Loucy (cell line): ENCODE results near the gene MYOD1.

ENCODE experiments used
- H2AFZ ChIP-seq: fragments of 200-600 bp; sonication (generic); 2 replicates; pipeline ENCODE4 v1.6.0; 2016; ENCODE audit warnings: antibody characterized with exemption, mild to moderate bottlenecking, low read length, moderate library complexity
- H3F3A ChIP-seq: fragments of 200-600 bp; 2 replicates; pipeline ENCODE4 v1.6.0; 2016; ENCODE audit warnings: antibody characterized with exemption, low read depth, mild to moderate bottlenecking
- H3K27me3 ChIP-seq: fragments of 200-600 bp; sonication (generic); 2 replicates; pipeline ENCODE4 v1.6.1; 2014; ENCODE audit warnings: low read length, mild to moderate bottlenecking; ENCODE audit not compliant: insufficient read depth, poor library complexity, severe bottlenecking
- H3K36me3 ChIP-seq: fragments of 200-600 bp; sonication (generic); 2 replicates; pipeline ENCODE4 v1.6.1; 2016; ENCODE audit warnings: low read length; ENCODE audit not compliant: insufficient read depth
- H3K4me1 ChIP-seq: fragments of 200-600 bp; sonication (generic); 2 replicates; pipeline ENCODE4 v1.5.1; 2014; ENCODE audit warnings: low read length, mild to moderate bottlenecking; ENCODE audit not compliant: insufficient read depth, poor library complexity, severe bottlenecking
- H3K4me2 ChIP-seq: fragments of 200-600 bp; sonication (generic); 2 replicates; pipeline ENCODE4 v1.6.0; 2014; ENCODE audit warnings: antibody characterized with exemption, low read length, low read depth, mild to moderate bottlenecking; ENCODE audit not compliant: poor library complexity, severe bottlenecking
- H3K4me3 ChIP-seq: fragments of 200-600 bp; sonication (generic); 2 replicates; pipeline ENCODE4 v1.5.1; 2014; ENCODE audit warnings: low read length, mild to moderate bottlenecking, mixed read lengths; ENCODE audit not compliant: poor library complexity, severe bottlenecking
- H3K79me2 ChIP-seq: fragments of 200-600 bp; sonication (generic); 2 replicates; pipeline ENCODE4 v1.6.1; 2014; ENCODE audit warnings: low read length; ENCODE audit not compliant: insufficient read depth
- H3K9ac ChIP-seq: fragments of 200-600 bp; sonication (generic); 2 replicates; pipeline ENCODE4 v1.6.0; 2014; ENCODE audit warnings: mild to moderate bottlenecking, low read depth, low read length, moderate library complexity; ENCODE audit not compliant: poor library complexity, severe bottlenecking
- H3K9me2 ChIP-seq: fragments of 200-600 bp; sonication (generic); replicated peaks from 2 replicates; pipeline ENCODE4 v1.6.1; 2016; ENCODE audit warnings: low read depth, low read length, mixed read lengths
- H3K9me3 ChIP-seq: fragments of 200-600 bp; sonication (generic); 2 replicates; pipeline ENCODE4 v1.6.1; 2014; ENCODE audit warnings: mild to moderate bottlenecking, antibody characterized with exemption, low read length, low read depth; ENCODE audit not compliant: insufficient read depth
- H4K20me1 ChIP-seq: fragments of 200-600 bp; sonication (generic); 2 replicates; pipeline ENCODE4 v1.6.0; 2014; ENCODE audit warnings: antibody characterized with exemption, low read length, mild to moderate bottlenecking; ENCODE audit not compliant: insufficient read depth, poor library complexity, severe bottlenecking
- EZH2phosphoT487 ChIP-seq: fragments of 200-600 bp; IDR thresholded peaks from 2 replicates; pipeline ENCODE4 v1.6.1; 2018; ENCODE audit warnings: antibody characterized with exemption, mild to moderate bottlenecking, moderate library complexity, borderline replicate concordance
- TF ChIP-seq, protein P1 (sequence below): fragments of 200-600 bp; sonication (generic); conservative IDR thresholded peaks from 2 replicates; pipeline ENCODE4 v1.5.1; 2014; ENCODE audit warnings: mild to moderate bottlenecking, antibody characterized with exemption, low read length

MYOD1 gene

DNA sequence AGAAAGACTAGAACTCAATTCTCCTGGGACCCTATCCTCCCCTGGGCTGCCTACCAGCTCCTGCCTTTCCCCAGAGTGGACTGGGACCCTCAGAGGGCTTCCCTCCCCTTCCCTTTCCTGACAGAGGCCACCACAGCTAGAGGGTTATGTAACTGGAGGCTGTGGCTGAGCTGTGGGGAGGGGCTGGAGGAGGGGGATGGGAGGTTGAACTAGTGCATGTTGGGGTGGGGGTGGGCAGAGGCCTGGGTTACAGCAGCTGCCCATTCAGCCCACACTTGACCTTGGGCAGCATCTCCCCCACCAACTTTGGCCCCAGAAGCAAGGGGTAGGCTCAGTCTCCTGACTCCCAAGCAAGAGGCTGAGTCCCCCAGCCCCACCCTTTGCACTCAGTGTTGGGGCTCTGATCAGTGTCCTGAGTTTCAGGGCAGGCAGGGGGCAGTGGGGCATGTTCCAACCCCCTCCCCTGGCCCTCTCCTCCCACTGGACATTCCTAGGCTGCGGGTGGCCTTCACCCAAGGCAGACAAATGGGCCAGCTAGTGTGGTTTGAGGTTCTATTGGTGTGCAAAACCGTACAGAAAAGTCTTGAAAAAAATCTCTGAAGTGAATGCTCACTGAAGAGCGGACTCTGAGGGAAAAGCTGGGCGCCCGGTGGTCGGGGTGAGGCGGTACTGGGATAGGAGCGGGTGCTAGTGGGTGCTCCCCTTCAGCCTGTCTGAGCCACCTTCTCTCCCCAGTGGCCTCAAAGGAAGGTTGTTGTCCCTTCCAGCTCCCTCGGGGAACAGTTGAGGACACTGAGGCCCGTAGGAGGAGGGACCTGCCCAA is 19.0 kb downstream of the MYOD1 start:
- Histone ChIP-seq H4K20me1 (no peaks in the 10 kb centered on the region), H3F3A (no peaks in the 10 kb centered on the region)

DNA sequence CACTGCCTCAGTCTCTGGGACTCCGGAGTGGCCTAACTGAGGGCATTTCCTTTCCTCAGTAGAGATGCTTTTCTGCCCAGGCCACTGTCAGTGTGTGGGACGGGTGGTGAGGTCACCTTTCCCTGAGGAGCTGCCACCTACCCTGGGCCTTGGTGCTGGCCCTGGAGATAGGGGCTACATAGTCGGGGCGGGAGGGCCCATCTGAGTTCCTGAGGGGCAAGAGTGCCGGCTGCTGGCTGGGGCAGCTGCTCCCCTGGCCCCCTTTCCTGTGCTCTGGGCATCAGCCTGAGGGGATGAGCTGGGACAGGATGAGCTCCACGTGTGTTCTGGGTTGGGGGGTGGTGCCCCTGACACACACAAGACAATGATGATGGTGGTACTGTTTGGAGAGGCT is 20.6 kb downstream of the MYOD1 start:
- Histone ChIP-seq H3K9ac (no peak overlapping the region), H3F3A (no peaks in the 10 kb centered on the region), H3K27me3 (no peaks in the 10 kb centered on the region), H3K36me3 (no peaks in the 10 kb centered on the region), H3K79me2 (no peaks in the 10 kb centered on the region), H3K4me2 (no peak overlapping the region), H4K20me1 (no peaks in the 10 kb centered on the region), H3K9me2 (no peaks in the 10 kb centered on the region), H3K9me3 (no peaks in the 10 kb centered on the region), H2AFZ (no peak overlapping the region), H3K4me3 (no peak overlapping the region), H3K4me1 (no peaks in the 10 kb centered on the region)
- TF ChIP-seq, protein P1, sequence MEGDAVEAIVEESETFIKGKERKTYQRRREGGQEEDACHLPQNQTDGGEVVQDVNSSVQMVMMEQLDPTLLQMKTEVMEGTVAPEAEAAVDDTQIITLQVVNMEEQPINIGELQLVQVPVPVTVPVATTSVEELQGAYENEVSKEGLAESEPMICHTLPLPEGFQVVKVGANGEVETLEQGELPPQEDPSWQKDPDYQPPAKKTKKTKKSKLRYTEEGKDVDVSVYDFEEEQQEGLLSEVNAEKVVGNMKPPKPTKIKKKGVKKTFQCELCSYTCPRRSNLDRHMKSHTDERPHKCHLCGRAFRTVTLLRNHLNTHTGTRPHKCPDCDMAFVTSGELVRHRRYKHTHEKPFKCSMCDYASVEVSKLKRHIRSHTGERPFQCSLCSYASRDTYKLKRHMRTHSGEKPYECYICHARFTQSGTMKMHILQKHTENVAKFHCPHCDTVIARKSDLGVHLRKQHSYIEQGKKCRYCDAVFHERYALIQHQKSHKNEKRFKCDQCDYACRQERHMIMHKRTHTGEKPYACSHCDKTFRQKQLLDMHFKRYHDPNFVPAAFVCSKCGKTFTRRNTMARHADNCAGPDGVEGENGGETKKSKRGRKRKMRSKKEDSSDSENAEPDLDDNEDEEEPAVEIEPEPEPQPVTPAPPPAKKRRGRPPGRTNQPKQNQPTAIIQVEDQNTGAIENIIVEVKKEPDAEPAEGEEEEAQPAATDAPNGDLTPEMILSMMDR, result no peak
- TF ChIP-seq EZH2phosphoT487, result no peak

More for the DNA sequence above, 19.0 kb downstream of the MYOD1 start:
- TF ChIP-seq, protein P1, result no peak
- TF ChIP-seq EZH2phosphoT487, result no peak
- Histone ChIP-seq H3K4me2 (no peak overlapping the region), H3K9ac (no peak overlapping the region), H3K27me3 (no peaks in the 10 kb centered on the region), H3K79me2 (no peaks in the 10 kb centered on the region), H2AFZ (no peak overlapping the region), H3K36me3 (no peaks in the 10 kb centered on the region), H3K9me3 (no peaks in the 10 kb centered on the region), H3K4me1 (no peaks in the 10 kb centered on the region), H3K4me3 (no peak overlapping the region), H3K9me2 (no peaks in the 10 kb centered on the region)

DNA sequence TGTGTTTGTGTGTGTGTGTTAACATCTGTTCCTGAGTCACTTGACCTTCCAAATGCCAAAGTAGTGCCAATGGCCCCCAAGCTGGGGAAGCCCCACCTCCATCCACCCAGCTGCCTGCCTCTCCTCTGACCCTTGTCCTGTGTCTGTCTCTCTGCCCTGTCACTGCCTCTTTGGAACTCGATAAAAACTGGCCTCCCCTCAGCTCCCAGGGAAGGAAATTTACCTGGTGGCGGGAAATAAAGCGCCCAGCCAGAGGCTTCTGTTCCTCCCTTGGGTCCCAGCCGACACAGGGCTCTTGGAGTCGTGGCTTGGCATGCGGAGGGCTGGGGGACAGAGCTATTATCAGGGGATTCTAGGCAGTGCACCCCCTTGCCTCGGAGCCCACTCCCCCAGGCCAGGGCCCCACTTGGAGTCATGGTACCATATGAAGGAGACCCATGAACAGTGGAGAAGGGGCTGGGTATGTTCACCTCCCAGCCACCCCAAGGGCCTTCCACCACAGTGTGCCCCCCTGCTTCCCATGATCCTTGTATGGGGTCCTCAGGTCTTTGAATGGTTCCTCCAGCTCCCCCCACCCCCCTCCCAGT is 21.4 kb downstream of the MYOD1 start:
- no peaks in the 10 kb centered on the region for H3F3A ChIP-seq
- H3K4me3 ChIP-seq, result no peak overlapping the region
- H2AFZ ChIP-seq, result no peak overlapping the region
- no peaks in the 10 kb centered on the region for H3K9me2 ChIP-seq
- no peaks in the 10 kb centered on the region for H4K20me1 ChIP-seq
- no peaks in the 10 kb centered on the region for H3K36me3 ChIP-seq
- H3K4me2 ChIP-seq, result no peak overlapping the region
- TF ChIP-seq EZH2phosphoT487, result no peak
- TF ChIP-seq, protein P1, result no peak
- no peaks in the 10 kb centered on the region for H3K27me3 ChIP-seq
- no peaks in the 10 kb centered on the region for H3K79me2 ChIP-seq
- no peaks in the 10 kb centered on the region for H3K4me1 ChIP-seq
- no peak overlapping the region for H3K9ac ChIP-seq
- no peaks in the 10 kb centered on the region for H3K9me3 ChIP-seq
